HG03354 (cell line): ENCODE data around the gene PNLIPRP3.

Experiments used
- ATAC-seq: cut with Tn5 transposase; IDR thresholded peaks from one replicate; pipeline ENCODE4 v1.9.1; 2021; ENCODE audit warnings: mild to moderate bottlenecking; ENCODE audit not compliant: unreplicated experiment, poor library complexity, severe bottlenecking

PNLIPRP3 gene

GRCh38 chr10:116489460-116489859, 61.8 kb downstream of the PNLIPRP3 start:
- ATAC-seq: no peak

- ATAC-seq: peak; percentile 74
These were observed 62.5 kb downstream of the PNLIPRP3 start for GRCh38 chr10:116490028-116490662.

GRCh38 chr10:116504786-116505185, 77.1 kb downstream of the PNLIPRP3 start:
- no peak for ATAC-seq

DNA sequence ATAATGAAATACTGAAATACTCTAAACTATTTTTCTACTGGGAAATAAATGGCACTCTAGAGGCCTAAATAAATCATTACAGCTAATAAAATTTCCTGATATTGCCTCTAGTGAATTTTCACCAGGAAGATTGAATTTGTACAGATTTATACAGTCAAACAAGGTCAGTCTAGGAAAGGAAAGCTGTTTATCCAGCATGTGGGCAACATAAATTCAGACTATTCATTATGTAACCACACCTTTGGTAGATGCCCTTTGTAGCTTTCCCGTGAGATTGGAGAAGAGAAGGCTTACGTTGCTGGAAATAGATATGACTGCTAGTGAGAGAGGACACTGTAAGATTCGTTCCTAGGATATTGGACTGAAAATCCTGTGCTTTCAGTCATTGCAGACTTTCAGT, 82.9 kb downstream of the PNLIPRP3 start:
- no peak for ATAC-seq

DNA sequence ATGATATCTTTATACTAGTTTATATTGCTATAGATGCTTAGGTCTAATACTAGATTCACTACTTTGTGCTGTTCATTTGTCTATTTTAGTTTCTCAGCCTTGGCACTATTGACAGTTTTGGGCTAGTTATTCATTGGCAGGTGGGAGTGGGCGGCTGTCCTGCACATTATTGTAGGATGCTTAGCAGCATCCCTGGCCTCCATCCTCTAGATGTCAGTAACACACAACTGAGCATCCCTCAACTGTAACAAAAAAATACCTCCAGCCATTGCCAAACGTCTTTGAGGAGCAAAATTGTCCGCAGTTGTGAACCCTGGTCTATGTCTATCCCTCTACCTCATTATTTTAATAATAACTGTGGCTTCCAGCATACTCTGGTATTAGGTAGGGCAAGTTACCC, 83.7 kb downstream of the PNLIPRP3 start:
- no peak for ATAC-seq

DNA sequence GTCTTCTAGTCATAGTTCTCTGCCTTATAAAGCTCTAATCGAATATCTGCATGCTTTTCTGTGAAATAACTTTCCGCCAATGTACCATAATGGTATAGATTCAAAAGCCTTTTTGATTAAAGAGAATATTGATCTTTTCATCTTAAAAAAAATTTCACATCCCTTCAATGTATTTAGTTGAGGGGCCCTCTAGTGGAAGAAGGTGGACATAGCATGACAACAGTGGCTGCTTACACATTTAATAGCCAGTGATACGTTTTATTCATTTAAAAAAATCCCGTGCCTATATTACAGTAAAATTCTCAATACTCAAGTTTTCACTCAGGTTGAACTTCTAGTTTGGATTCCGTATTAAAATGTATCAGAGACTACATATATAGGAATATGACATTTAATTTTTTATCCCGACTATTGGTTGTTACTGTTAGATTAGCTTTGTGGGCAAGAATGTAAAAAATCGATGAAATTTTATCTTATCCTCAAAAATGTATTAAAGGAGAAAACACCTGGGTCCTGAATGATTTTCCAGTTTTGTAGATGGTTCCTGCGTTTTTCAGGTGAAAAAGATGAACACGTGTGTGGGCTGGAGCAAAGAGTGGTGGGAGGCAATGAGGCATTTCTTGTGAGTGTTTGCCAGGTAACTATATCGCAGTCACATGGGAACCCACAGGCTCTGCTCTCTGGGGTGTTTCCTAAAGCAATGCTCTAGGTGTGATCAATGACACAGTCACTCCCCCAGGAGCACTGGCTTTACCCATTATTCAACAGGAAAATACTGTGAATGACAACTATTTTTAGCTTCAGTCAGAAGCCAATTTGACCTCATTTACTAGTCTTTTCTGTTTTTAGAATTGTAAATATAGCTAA, 94.0 kb downstream of the PNLIPRP3 start:
- ATAC-seq: peak; percentile 82

- ATAC-seq: no peak
These were observed 95.2 kb downstream of the PNLIPRP3 start for GRCh38 chr10:116522803-116523381.

DNA sequence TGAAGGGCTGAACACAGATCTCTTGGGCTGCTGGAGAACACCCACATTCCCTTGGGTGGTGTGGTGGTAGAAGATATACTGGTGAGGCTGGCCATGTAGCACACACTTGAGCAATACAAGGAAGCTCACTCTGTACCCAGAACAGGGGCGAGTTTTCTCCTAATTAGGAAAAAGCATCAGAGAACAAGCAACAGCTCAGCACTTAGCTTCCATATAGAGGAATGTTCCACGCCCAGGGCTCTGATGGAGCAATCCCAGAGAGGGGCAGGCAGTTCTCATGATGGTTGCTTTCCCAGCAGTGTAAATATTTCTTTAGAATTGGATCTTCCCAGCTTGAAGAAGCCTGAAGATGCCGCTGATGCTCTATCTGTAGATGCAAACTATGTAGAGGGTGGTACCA, 97.1 kb downstream of the PNLIPRP3 start:
- no peak for ATAC-seq

DNA sequence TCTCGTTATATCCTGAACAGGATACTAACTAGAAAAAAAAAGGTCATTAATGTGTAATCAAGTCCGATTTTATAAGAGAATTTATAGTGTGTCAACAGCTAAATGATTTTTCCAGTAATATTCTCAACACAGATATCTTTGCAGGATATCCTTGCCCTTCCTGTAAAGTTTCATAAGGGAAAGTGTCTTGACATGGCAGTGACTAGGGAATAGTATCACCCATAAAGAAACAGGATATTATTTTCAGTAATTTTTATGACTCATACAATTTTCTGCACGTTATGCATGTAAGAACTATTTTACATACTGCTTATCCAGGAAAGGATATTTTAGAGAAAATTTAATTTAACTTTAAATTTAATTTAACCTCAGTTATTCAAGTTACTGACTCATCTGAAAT, 98.6 kb downstream of the PNLIPRP3 start:
- ATAC-seq: no peak
